Tibial nerve (tissue), 4 donors: ENCODE data around the gene NDUFA9. TPM values are rescaled to one million over a fixed set of nuclear protein-coding genes. Genes with fewer than 3 reads are reported as not detected.
A peak's percentile ranks its signal among the peaks of the same experiment; 100 is the strongest.

Experiments
- DNase-seq, 2 donors: peaks; one replicate each; pipeline ENCODE4 v3.0.0-alpha.2; 2019; ENCODE audit warnings: low spot score in 2 of 2
- H3K27ac ChIP-seq, 4 donors: fragments of 200-600 bp; sonication (generic) in 3 of 4; one replicate each; pipeline ENCODE4 v1.5.1; 2017 to 2019; ENCODE audit warnings: mild to moderate bottlenecking in 1 of 4
- H3K27me3 ChIP-seq, 2 donors: fragments of 200-600 bp; sonication (generic) in 1 of 2; one replicate each; pipeline versions ENCODE4 v1.5.1 to v1.6.0; 2017 to 2019
- H3K36me3 ChIP-seq, 3 donors: fragments of 200-600 bp; sonication (generic); one replicate each; pipeline ENCODE4 v1.5.1; 2018 to 2019
- H3K4me1 ChIP-seq, 4 donors: fragments of 200-600 bp; sonication (generic) in 3 of 4; one replicate each; pipeline ENCODE4 v1.5.1; 2017 to 2019
- H3K4me3 ChIP-seq, 4 donors: fragments of 200-600 bp; sonication (generic) in 3 of 4; one replicate each; pipeline ENCODE4 v1.5.1; 2017 to 2019; ENCODE audit warnings: mild to moderate bottlenecking in 1 of 4, moderate library complexity in 1 of 4
- H3K9me3 ChIP-seq, 4 donors: fragments of 200-600 bp; sonication (generic) in 3 of 4; one replicate each; pipeline ENCODE4 v1.5.1; 2017 to 2019
- EP300 ChIP-seq, 2 donors: sonication (generic); formaldehyde crosslinking; IDR thresholded peaks; one replicate each; pipeline ENCODE4 v1.6.1; 2017; ENCODE audit warnings: antibody characterized with exemption in 2 of 2, mild to moderate bottlenecking in 1 of 2
- POLR2A ChIP-seq, 2 donors: fragments of 450-650 bp; IDR thresholded peaks; one replicate each; pipeline ENCODE4 v1.6.1; 2017; ENCODE audit warnings: antibody characterized with exemption in 2 of 2, mild to moderate bottlenecking in 2 of 2, moderate library complexity in 2 of 2
- WGBS, 2 donors: methylation state at CpG; one replicate each; pipeline ENCODE4 v1.1.5; 2018; 5-methylcytosine and 5-hydroxymethylcytosine counted together
- total RNA-seq, 4 donors: library from RNA; depleted of rRNA; stranded (reverse); fragments of >200 nt; gene quantifications; one replicate each; pipeline ENCODE4 v1.1.0, GENCODE V29; 2016
- TF ChIP-seq, protein P1 (sequence below), 5 experiments: fragments of 200-600 bp in 3 of 5; fragments of 450-650 bp in 2 of 5; sonication (generic) in 3 of 5; IDR thresholded peaks; one replicate each; pipeline ENCODE4 v1.5.1; 2016 to 2019; ENCODE audit warnings: antibody characterized with exemption in 5 of 5, mild to moderate bottlenecking in 3 of 5, moderate library complexity in 2 of 5

The NDUFA9 gene
- 10 to 100 TPM; 14.0 to 34.5 (median 29.4) TPM for total RNA-seq

DNA sequence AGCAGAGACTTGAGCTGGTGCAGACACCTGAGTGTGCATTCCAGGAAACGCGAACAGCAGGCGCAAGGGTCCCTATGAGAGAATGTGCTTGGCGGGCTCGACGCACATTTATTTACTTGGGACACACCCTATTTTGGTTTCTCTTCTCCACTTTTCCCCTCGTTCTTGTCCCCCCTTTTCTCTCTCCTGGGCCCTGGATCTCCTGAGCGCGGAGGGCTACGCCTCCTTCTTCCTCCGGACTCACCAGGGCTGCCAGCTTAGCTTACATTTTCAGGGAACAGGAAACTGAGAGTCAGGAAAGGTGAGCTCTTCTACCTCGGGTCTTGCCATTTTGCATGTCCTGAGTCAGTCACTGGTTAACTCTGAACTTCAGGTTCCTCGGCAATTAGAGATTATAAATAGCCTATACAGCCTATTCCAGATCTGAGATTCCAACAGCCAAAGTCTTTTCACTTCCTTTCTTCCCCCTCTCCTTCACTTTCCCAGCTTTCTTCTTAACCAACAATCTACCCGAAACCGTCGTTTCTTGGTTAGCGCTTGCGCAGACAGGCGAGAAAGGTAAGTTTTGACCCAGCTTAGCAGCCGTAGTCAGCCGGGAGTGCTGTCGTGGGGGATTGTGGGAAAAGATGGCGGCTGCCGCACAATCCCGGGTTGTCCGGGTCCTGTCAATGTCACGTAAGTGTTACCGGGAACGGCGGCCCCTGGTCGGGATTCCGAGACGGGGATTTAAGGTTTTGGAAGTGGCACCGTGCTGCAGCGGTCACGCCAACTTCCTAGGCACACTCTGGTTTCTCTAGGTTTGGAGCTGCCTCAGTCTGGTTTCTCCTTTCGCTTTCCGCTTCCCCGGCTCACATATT is at the start of gene NDUFA9, which contains the start of gene AKAP3:
Gene NDUFA9 (plus strand): TSS at position 614 of the 857 bp plus-strand sequence. CDS start 13 bp downstream, at position 627.
Gene AKAP3 (minus strand): TSS at position 551 of the 857 bp plus-strand sequence. CDS start 10,855 bp downstream, outside the sequence.
- peak within 1 kb of the TSS; percentile 65 to 91 (median 88) for H3K27ac ChIP-seq
- WGBS, 2 donors: 1% methylated on average over 33 to 39 of the region's 39 CpGs

DNA sequence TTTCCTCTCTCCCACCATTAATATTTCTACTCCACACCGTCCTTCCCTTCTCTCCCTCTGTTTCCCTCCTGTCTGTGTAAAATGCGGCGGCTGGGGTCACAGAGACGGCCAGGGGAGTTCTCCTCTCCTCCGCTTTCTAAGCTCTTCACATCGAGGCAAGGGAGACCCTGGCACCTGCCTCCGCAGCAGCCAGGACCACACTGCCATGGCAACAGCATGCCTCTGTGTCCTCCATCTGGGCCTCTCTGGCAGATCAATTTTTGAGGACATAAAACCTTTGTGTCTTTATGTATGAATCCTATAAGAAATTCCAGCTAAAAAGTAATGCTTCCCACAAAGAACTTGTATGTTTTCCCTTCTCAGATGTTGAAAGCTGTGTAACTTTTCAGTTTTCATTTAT is 45.5 kb upstream of the NDUFA9 start:
- H3K4me3 ChIP-seq: no peak overlapping the region
- H3K27me3 ChIP-seq: no peaks in the 10 kb centered on the region
- DNase-seq: no peak
- peaks cover 0 to 10% (median 0%) of the 10 kb centered on the region in 3 donors for H3K36me3 ChIP-seq
- TF ChIP-seq, protein P1, sequence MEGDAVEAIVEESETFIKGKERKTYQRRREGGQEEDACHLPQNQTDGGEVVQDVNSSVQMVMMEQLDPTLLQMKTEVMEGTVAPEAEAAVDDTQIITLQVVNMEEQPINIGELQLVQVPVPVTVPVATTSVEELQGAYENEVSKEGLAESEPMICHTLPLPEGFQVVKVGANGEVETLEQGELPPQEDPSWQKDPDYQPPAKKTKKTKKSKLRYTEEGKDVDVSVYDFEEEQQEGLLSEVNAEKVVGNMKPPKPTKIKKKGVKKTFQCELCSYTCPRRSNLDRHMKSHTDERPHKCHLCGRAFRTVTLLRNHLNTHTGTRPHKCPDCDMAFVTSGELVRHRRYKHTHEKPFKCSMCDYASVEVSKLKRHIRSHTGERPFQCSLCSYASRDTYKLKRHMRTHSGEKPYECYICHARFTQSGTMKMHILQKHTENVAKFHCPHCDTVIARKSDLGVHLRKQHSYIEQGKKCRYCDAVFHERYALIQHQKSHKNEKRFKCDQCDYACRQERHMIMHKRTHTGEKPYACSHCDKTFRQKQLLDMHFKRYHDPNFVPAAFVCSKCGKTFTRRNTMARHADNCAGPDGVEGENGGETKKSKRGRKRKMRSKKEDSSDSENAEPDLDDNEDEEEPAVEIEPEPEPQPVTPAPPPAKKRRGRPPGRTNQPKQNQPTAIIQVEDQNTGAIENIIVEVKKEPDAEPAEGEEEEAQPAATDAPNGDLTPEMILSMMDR (IDR thresholded peaks at IDR 0.05): no peak
- TF ChIP-seq POLR2A (IDR thresholded peaks at IDR 0.05) (no peak), EP300 (IDR thresholded peaks at IDR 0.05) (no peak)
- 51 to 67% methylated on average over 7 of the region's 7 CpGs for WGBS, 2 donors
- no peak overlapping the region for H3K27ac ChIP-seq
- no peaks in the 10 kb centered on the region for H3K9me3 ChIP-seq
- peaks cover 4 to 19% (median 12%) of the 10 kb centered on the region in 4 donors for H3K4me1 ChIP-seq

More for the DNA sequence above, at the start of gene NDUFA9, which contains the start of gene AKAP3:
- DNase-seq: peak; percentile 44 to 79
- H3K4me1 ChIP-seq: peaks cover 0 to 43% (median 16%) of the 10 kb centered on the region in 4 donors
- H3K4me3 ChIP-seq: peak within 1 kb of the TSS; percentile 56 to 91 (median 73)
- H3K27me3 ChIP-seq: no peaks in the 10 kb centered on the region
- TF ChIP-seq, protein P1 (IDR thresholded peaks at IDR 0.05): peak in 1 of 5 experiments; percentile 33
- no peak for TF ChIP-seq POLR2A (IDR thresholded peaks at IDR 0.05)
- peak; percentile 56 to 95 for TF ChIP-seq EP300 (IDR thresholded peaks at IDR 0.05)
- no peaks in the 10 kb centered on the region for H3K36me3 ChIP-seq
- H3K9me3 ChIP-seq: no peaks in the 10 kb centered on the region

DNA sequence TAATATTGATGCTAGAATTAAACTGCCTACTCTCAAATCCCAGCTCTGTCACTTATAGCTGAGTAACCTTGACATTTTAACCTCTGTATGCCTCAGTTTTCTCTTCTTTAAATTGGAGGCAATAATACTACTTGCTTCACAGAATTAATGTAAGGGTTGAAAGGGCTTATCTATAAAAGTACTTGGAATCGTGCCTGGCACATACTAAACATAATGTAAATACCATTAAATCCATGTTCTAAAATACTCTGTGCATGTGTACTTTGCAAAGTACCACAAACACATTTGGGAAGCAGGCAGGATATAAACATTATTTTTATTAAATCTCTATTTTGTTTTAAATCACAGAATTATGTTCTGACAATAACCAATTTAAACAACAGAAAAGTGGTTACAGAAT is 45.0 kb upstream of the NDUFA9 start:
- Histone ChIP-seq H3K36me3 (peaks cover 0 to 14% (median 0%) of the 10 kb centered on the region in 3 donors), H3K4me3 (no peak overlapping the region), H3K27me3 (no peaks in the 10 kb centered on the region), H3K27ac (no peak overlapping the region), H3K4me1 (peaks cover 4 to 20% (median 12%) of the 10 kb centered on the region in 4 donors), H3K9me3 (no peaks in the 10 kb centered on the region)
- DNase-seq: no peak
- no peak for TF ChIP-seq EP300 (IDR thresholded peaks at IDR 0.05)
- TF ChIP-seq, protein P1 (IDR thresholded peaks at IDR 0.05): no peak
- TF ChIP-seq POLR2A (IDR thresholded peaks at IDR 0.05): no peak
- WGBS, 2 donors: 38 to 43% methylated on average over 1 of the region's 1 CpG

DNA sequence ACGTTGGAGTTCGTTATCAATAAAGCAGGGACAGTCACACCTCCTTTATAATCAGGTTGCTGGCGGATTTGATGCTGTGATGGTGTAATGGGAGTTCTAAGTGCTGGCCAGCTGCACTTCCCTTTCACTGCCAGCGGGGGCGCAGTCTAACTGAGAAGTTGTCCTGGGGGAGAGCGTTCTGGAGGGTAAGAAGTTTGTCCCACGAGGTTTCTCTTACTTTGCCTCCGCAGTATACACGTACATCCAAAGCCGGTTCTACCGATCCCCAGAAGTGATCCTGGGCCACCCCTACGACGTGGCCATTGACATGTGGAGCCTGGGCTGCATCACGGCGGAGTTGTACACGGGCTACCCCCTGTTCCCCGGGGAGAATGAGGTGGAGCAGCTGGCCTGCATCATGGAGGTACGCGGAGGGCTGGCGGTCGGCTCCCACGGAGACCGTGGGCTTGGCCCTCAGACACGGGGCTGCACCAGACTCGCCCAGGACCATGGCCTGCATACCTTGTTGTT is 44.2 kb upstream of the NDUFA9 start:
- 1% methylated on average over 19 to 25 of the region's 25 CpGs for WGBS, 2 donors
- no peaks in the 10 kb centered on the region for H3K27me3 ChIP-seq
- peak; percentile 42 to 83 for DNase-seq

More for the DNA sequence above, 44.2 kb upstream of the NDUFA9 start:
- peak overlapping the region; percentile 50 to 81 (median 66) for H3K4me3 ChIP-seq
- TF ChIP-seq EP300 (IDR thresholded peaks at IDR 0.05): peak in 1 of 2 donors; percentile 57
- no peak for TF ChIP-seq POLR2A (IDR thresholded peaks at IDR 0.05)
- TF ChIP-seq, protein P1 (IDR thresholded peaks at IDR 0.05): peak; percentile 84 to 99 (median 95)
- peaks cover 0 to 14% (median 0%) of the 10 kb centered on the region in 3 donors for H3K36me3 ChIP-seq
- H3K27ac ChIP-seq: peak overlapping the region in 3 of 4 donors; percentile 31 to 86 (median 71)
- H3K9me3 ChIP-seq: no peaks in the 10 kb centered on the region
- H3K4me1 ChIP-seq: peaks cover 4 to 20% (median 12%) of the 10 kb centered on the region in 4 donors
